SK-N-SH treated with all-trans-retinoic acid at 6 μM for 48 hours (cell line): ENCODE results near the gene CTNNA3.

Experiments used
- BACH2 ChIP-seq: fragments of 250-450 bp; sonication (Bioruptor Pico); IDR thresholded peaks from 2 replicates; pipeline ENCODE4 v1.9.0; 2021; ENCODE audit warnings: mild to moderate bottlenecking, borderline replicate concordance
- CREB5 ChIP-seq: fragments of 250-450 bp; sonication (Bioruptor Pico); IDR thresholded peaks from 2 replicates; pipeline ENCODE4 v1.5.1; 2020; ENCODE audit warnings: low read depth, mild to moderate bottlenecking, moderate library complexity
- PATZ1 ChIP-seq: fragments of 250-450 bp; sonication (Bioruptor Pico); IDR thresholded peaks from 2 replicates; pipeline ENCODE4 v1.8.0; 2020; ENCODE audit warnings: mild to moderate bottlenecking, moderate library complexity, borderline replicate concordance
- RARB ChIP-seq: fragments of 250-450 bp; sonication (Bioruptor Pico); IDR thresholded peaks from 2 replicates; pipeline ENCODE4 v1.8.0; 2021; ENCODE audit warnings: mild to moderate bottlenecking, moderate library complexity
- SNAI2 ChIP-seq: fragments of 250-450 bp; sonication (Bioruptor Pico); IDR thresholded peaks from 2 replicates; pipeline ENCODE4 v1.5.0; 2020; ENCODE audit warnings: mild to moderate bottlenecking, moderate library complexity
- TCF4 ChIP-seq: fragments of 250-450 bp; sonication (Bioruptor Pico); IDR thresholded peaks from 2 replicates; pipeline ENCODE4 v1.8.0; 2021; ENCODE audit warnings: mild to moderate bottlenecking, moderate library complexity, borderline replicate concordance
- TOX ChIP-seq: fragments of 250-450 bp; sonication (Bioruptor Pico); IDR thresholded peaks from 2 replicates; pipeline ENCODE4 v1.8.0; 2021; ENCODE audit warnings: mild to moderate bottlenecking, moderate library complexity, borderline replicate concordance
- ZFP3 ChIP-seq: fragments of 250-450 bp; sonication (Bioruptor Pico); IDR thresholded peaks from 2 replicates; pipeline ENCODE4 v1.5.0; 2020; ENCODE audit warnings: mild to moderate bottlenecking, moderate library complexity
- ZFP30 ChIP-seq: fragments of 450-650 bp; formaldehyde crosslinking; IDR thresholded peaks from 2 replicates; pipeline ENCODE4 v1.5.0; 2022; ENCODE audit warnings: mild to moderate bottlenecking, moderate library complexity
- ZNF565 ChIP-seq: fragments of 450-650 bp; formaldehyde crosslinking; conservative IDR thresholded peaks from 2 replicates; pipeline ENCODE4 v1.5.0; 2020; ENCODE audit warnings: low read depth, mild to moderate bottlenecking, moderate library complexity

- TF ChIP-seq ZFP30 (CRISPR knock-in tag) (no peak), TCF4 (CRISPR knock-in tag) (no peak), ZFP3 (CRISPR knock-in tag) (no peak), BACH2 (CRISPR knock-in tag) (no peak), PATZ1 (CRISPR knock-in tag) (no peak), SNAI2 (CRISPR knock-in tag) (no peak), CREB5 (CRISPR knock-in tag) (no peak), RARB (CRISPR knock-in tag) (no peak), TOX (CRISPR knock-in tag) (no peak), ZNF565 (CRISPR knock-in tag) (no peak)
Observed at GRCh38 chr10:67622511-67622910, 73.5 kb downstream of the CTNNA3 start.
